Peyer's patch (tissue), 4 donors: ENCODE measurements around the gene OCIAD2.

Experiments used
- CTCF ChIP-seq, 6 experiments: fragments of 450-650 bp in 4 of 6; fragments of 200-600 bp in 2 of 6; sonication (generic) in 1 of 6; IDR thresholded peaks; one replicate each; pipeline ENCODE4 v1.5.1; 2017 to 2019; ENCODE audit warnings: antibody characterized with exemption in 6 of 6, mild to moderate bottlenecking in 3 of 6, moderate library complexity in 1 of 6
- POLR2A ChIP-seq, 2 donors: fragments of 450-650 bp; IDR thresholded peaks; one replicate each; pipeline ENCODE4 v1.5.1; 2017; ENCODE audit warnings: antibody characterized with exemption in 2 of 2, mild to moderate bottlenecking in 2 of 2, moderate library complexity in 2 of 2

- TF ChIP-seq CTCF (IDR thresholded peaks at IDR 0.05) = no peak
- TF ChIP-seq POLR2A (IDR thresholded peaks at IDR 0.05) = no peak
Measured at GRCh38 chr4:48853604-48854394, 52.8 kb downstream of the OCIAD2 start.
